Naive B cell (primary cell): ENCODE results near the gene CSDE1. TPM values are rescaled to one million over a fixed set of nuclear protein-coding genes. Genes with fewer than 3 reads are reported as not detected.
A peak's percentile ranks its signal among the peaks of the same experiment; 100 is the strongest.
"Not testable (repeated sequence)": the region's sequence is repeated elsewhere in the genome, so short reads cannot be mapped to it uniquely, and the experiment has no call there.

ENCODE experiments used
- ATAC-seq, 2 donors: fragments of 150-1000 bp; cut with Tn5 transposase; 2 replicates each; pipeline ENCODE4 v1.10.0; 2021; ENCODE audit warnings: low read depth in 2 of 2, mild to moderate bottlenecking in 2 of 2, moderate library complexity in 2 of 2
- DNase-seq: peaks from one replicate; pipeline ENCODE4 v3.0.0; 2022
- H3K27ac Mint-ChIP-seq, 6 donors: one replicate each; pipeline ENCODE4 v1.8.0; 2020 to 2022; ENCODE audit warnings: mild to moderate bottlenecking in 6 of 6, mixed read lengths in 6 of 6, moderate library complexity in 5 of 6, inconsistent platforms in 2 of 6
- H3K27me3 Mint-ChIP-seq, 3 donors: one replicate each; pipeline ENCODE4 v1.8.0; 2021 to 2022; ENCODE audit warnings: mixed read lengths in 3 of 3, mild to moderate bottlenecking in 1 of 3
- H3K36me3 Mint-ChIP-seq, 2 donors: one replicate each; pipeline ENCODE4 v1.8.0; 2020 to 2022; ENCODE audit warnings: mixed read lengths in 2 of 2, inconsistent platforms in 1 of 2, mild to moderate bottlenecking in 1 of 2
- H3K4me1 Mint-ChIP-seq, 3 donors: one replicate each; pipeline ENCODE4 v1.8.0; 2020 to 2022; ENCODE audit warnings: mixed read lengths in 3 of 3, inconsistent platforms in 1 of 3, mild to moderate bottlenecking in 1 of 3, moderate library complexity in 1 of 3
- H3K4me3 Mint-ChIP-seq, 8 donors: one replicate each; pipeline ENCODE4 v1.8.0; 2020 to 2022; ENCODE audit warnings: mild to moderate bottlenecking in 8 of 8, mixed read lengths in 8 of 8, moderate library complexity in 8 of 8, inconsistent platforms in 2 of 8
- H3K9me3 Mint-ChIP-seq, 7 donors: one replicate each; pipeline ENCODE4 v1.8.0; 2020 to 2022; ENCODE audit warnings: mixed read lengths in 7 of 7, mild to moderate bottlenecking in 5 of 7, inconsistent platforms in 2 of 7, moderate library complexity in 1 of 7
- polyA plus RNA-seq, 6 donors: library from polyadenylated mRNA; unstranded; fragments of 300-500 nt; fragmentation: Illumina TruSeq; gene quantifications; one replicate each; pipeline ENCODE4 v1.2.3, GENCODE V29; 2021; ENCODE audit warnings: low read depth in 6 of 6

CSDE1 gene
- polyA plus RNA-seq = 100 to 1,000 TPM; 313 to 339 (median 320) TPM

DNA sequence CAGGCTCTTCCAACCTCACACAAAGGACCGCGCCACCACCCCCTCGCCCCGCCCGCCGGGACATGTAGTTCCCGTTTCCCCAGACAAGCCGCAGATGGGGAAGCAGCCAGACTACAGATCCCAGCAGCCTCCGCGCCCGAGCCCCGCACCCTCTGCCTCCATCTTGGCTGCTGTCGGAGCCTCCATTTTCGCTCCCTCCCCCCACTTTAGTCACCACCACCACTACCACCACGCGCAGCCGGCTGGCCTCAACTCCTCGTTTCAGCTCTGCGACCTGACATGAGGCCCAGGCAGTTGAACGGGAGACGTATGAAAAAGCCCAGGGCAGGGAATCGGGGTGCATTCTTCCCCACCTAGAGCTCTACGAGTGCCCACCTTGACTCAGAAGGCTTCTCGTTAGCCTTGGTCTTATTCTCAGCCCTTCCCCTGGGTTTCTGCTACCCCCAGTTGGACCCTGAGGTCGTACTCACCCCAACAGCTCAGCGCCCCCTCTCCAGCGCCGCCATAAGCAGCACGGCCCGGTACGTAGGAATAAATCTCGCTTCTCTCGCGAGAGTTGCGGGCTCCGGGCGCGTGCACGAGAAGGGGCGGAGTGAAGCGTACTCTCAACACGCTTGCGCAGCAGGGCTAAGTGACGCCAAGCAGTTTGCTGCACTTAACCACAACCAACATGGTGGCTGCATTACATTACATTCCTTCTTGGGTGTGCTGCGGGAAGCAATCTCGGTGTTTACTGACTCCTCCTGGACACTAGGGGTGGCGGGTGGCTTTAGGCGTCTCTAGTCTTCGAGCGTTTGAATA is at the start of gene CSDE1:
TSS of gene CSDE1 (minus strand) at position 530 of the 801 bp plus-strand sequence. CDS start 18,094 bp downstream, outside the sequence.
- peak within 1 kb of the TSS; percentile 99 to 100 (median 100) for H3K27ac Mint-ChIP-seq
- no peaks in the 10 kb centered on the region for H3K27me3 Mint-ChIP-seq
- peak; percentile 96 for DNase-seq
- H3K36me3 Mint-ChIP-seq = peaks cover 0 to 8% of the 10 kb centered on the region in 2 donors
- ATAC-seq = peak; percentile 87 to 88
- peaks cover 39 to 54% (median 48%) of the 10 kb centered on the region in 3 donors for H3K4me1 Mint-ChIP-seq
- peak within 1 kb of the TSS; percentile 97 to 100 (median 100) for H3K4me3 Mint-ChIP-seq
- H3K9me3 Mint-ChIP-seq = peaks cover 0 to 5% (median 0%) of the 10 kb centered on the region in 7 donors

DNA sequence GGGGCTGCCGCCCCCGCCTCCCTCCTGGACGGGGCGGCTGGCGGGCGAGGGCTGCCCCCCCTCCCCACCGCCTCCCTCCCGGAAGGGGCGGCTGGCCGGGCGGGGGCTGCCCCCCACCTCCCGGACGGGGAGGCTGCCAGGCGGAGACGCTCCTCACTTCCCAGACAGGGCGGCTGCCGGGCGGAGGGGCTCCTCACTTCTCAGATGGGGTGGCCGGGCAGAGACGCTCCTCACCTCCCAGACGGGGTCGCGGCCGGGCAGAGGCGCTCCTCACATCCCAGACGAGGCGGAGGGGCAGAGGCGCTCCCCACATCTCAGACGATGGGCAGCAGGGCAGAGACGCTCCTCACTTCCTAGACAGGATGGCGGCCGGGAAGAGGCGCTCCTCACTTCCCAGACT is 46.7 kb upstream of the CSDE1 start:
- peaks cover 20 to 42% (median 39%) of the 10 kb centered on the region in 3 donors for H3K27me3 Mint-ChIP-seq
- H3K4me1 Mint-ChIP-seq, H3K36me3 Mint-ChIP-seq, ATAC-seq, H3K27ac Mint-ChIP-seq, DNase-seq, H3K4me3 Mint-ChIP-seq, H3K9me3 Mint-ChIP-seq: not testable (repeated sequence)

DNA sequence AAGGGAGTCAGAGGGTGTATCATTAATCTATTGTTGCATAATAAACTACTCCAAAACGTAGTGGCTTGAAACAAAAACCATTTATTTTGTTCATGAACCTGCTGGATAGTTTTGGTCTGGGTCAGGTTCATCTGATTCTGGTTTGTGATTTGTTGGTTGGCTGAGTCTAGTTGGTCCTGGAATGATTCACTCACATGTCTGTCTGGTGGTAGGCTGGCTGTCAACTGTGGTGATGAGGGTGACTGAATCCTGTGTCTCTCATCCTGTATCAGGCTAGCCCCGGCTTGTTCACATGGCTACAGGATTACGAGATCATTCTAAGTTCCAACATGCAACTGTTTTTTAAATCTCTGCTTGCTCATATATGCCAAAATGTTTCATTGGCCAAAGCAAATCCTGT is 45.2 kb upstream of the CSDE1 start:
- Mint-ChIP-seq H3K4me1 (no peaks in the 10 kb centered on the region), H3K36me3 (no peaks in the 10 kb centered on the region), H3K4me3 (no peak overlapping the region), H3K27me3 (peaks cover 24 to 47% (median 33%) of the 10 kb centered on the region in 3 donors), H3K9me3 (peaks cover 0 to 6% (median 3%) of the 10 kb centered on the region in 7 donors), H3K27ac (no peak overlapping the region)
- ATAC-seq = no peak
- DNase-seq = no peak

GRCh38 chr1:114794038-114794437 is 36.3 kb upstream of the CSDE1 start:
- Mint-ChIP-seq H3K4me1 (no peaks in the 10 kb centered on the region), H3K4me3 (no peak overlapping the region), H3K36me3 (peaks cover 0 to 4% of the 10 kb centered on the region in 2 donors), H3K27me3 (peaks cover 36 to 57% (median 48%) of the 10 kb centered on the region in 3 donors), H3K27ac (no peak overlapping the region), H3K9me3 (peaks cover 0 to 4% (median 0%) of the 10 kb centered on the region in 7 donors)
- DNase-seq (no peak), ATAC-seq (no peak)

GRCh38 chr1:114790581-114790980 is 32.8 kb upstream of the CSDE1 start:
- not testable (repeated sequence) for DNase-seq, ATAC-seq, H3K27ac Mint-ChIP-seq, H3K4me1 Mint-ChIP-seq, H3K4me3 Mint-ChIP-seq
- Mint-ChIP-seq H3K36me3 (peaks cover 4 to 20% of the 10 kb centered on the region in 2 donors), H3K27me3 (peaks cover 50 to 68% (median 61%) of the 10 kb centered on the region in 3 donors), H3K9me3 (peaks cover 5 to 30% (median 21%) of the 10 kb centered on the region in 7 donors)

- not testable (repeated sequence) for ATAC-seq, H3K4me1 Mint-ChIP-seq, DNase-seq, H3K4me3 Mint-ChIP-seq, H3K27ac Mint-ChIP-seq
- Mint-ChIP-seq H3K27me3 (peaks cover 38 to 56% (median 51%) of the 10 kb centered on the region in 3 donors), H3K36me3 (peaks cover 0 to 20% of the 10 kb centered on the region in 2 donors), H3K9me3 (peaks cover 5 to 32% (median 25%) of the 10 kb centered on the region in 7 donors)
Observed at GRCh38 chr1:114786440-114786839, 28.7 kb upstream of the CSDE1 start.

DNA sequence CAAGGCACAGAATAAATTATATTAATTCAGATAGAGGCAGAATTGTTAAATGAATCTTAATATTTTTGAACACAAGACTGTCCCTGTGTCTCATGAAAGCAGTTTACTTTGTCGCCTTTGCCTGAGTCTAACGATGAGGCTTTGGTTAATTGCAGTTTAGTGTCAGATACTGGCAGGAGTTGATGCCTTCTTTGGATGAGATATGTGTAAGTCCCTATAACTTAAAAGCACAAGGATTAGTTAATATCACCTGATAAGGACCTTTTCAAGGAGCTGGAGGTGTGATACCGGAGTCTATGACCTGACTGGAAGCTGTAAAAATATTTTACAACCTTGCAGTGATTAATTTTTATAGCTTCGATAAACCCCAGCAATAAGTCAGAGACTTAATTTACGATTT is 24.7 kb upstream of the CSDE1 start:
- H3K27ac Mint-ChIP-seq = no peak overlapping the region
- ATAC-seq (no peak), DNase-seq (no peak)
- H3K9me3 Mint-ChIP-seq = peaks cover 5 to 25% (median 19%) of the 10 kb centered on the region in 7 donors
- H3K27me3 Mint-ChIP-seq = peaks cover 20 to 34% (median 29%) of the 10 kb centered on the region in 3 donors
- peaks cover 0 to 23% of the 10 kb centered on the region in 2 donors for H3K36me3 Mint-ChIP-seq
- peak overlapping the region in 1 of 8 donors; percentile 99 for H3K4me3 Mint-ChIP-seq
- peaks cover 13 to 29% (median 21%) of the 10 kb centered on the region in 3 donors for H3K4me1 Mint-ChIP-seq

- Mint-ChIP-seq H3K4me3 (peak within 1 kb of the TSS; percentile 99 to 100 (median 100)), H3K27me3 (peaks cover 4 to 15% (median 10%) of the 10 kb centered on the region in 3 donors)
Observed at GRCh38 chr1:114780344-114781226, 22.8 kb upstream of the CSDE1 start, which contains the start of gene SIKE1. TSS of gene SIKE1 (minus strand) at chr1:114780685. CDS start at chr1:114780607, 78 bp downstream.

GRCh38 chr1:114779722-114780121 is 21.9 kb upstream of the CSDE1 start:
- Mint-ChIP-seq H3K36me3 (peaks cover 4 to 13% of the 10 kb centered on the region in 2 donors), H3K27me3 (peaks cover 0 to 6% (median 6%) of the 10 kb centered on the region in 3 donors)

More at GRCh38 chr1:114780344-114781226, 22.8 kb upstream of the CSDE1 start, which contains the start of gene SIKE1:
- Mint-ChIP-seq H3K27ac (peak within 1 kb of the TSS; percentile 98 to 100 (median 99)), H3K4me1 (peaks cover 13 to 29% (median 21%) of the 10 kb centered on the region in 3 donors), H3K9me3 (peaks cover 0 to 7% (median 2%) of the 10 kb centered on the region in 7 donors), H3K36me3 (peaks cover 4 to 12% of the 10 kb centered on the region in 2 donors)
- ATAC-seq (peak; percentile 98 to 99), DNase-seq (peak; percentile 90)

GRCh38 chr1:114776726-114777125 is 18.9 kb upstream of the CSDE1 start:
- H3K27me3 Mint-ChIP-seq, H3K27ac Mint-ChIP-seq, DNase-seq, H3K9me3 Mint-ChIP-seq, ATAC-seq: not testable (repeated sequence)
- Mint-ChIP-seq H3K4me3 (peak overlapping the region in 1 of 8 donors; percentile 33), H3K36me3 (peaks cover 4 to 13% of the 10 kb centered on the region in 2 donors), H3K4me1 (peaks cover 13 to 29% (median 21%) of the 10 kb centered on the region in 3 donors)

More at GRCh38 chr1:114779722-114780121, 21.9 kb upstream of the CSDE1 start:
- ATAC-seq = no peak
- Mint-ChIP-seq H3K4me3 (peak overlapping the region; percentile 99 to 100 (median 100)), H3K9me3 (peaks cover 0 to 1% (median 0%) of the 10 kb centered on the region in 7 donors), H3K27ac (peak overlapping the region; percentile 98 to 100 (median 99)), H3K4me1 (peaks cover 13 to 29% (median 21%) of the 10 kb centered on the region in 3 donors)
- no peak for DNase-seq

DNA sequence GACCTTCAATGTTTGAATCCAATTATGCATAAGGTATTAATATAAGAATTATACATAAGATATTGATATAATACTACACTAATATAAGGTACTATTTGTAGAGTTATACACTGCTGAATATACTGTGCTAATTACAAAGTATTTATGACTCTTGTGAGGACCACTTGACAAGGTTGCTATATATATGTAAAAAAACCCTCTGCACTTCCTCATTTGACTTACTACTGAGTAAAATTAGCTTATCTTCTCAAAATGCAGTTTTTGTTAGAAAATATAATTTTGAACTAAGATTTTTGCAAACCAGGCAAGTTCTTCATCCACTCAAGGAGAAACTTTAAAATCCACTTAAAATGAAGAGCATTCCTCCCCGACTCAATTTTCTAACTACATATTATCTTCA is 14.2 kb upstream of the CSDE1 start:
- H3K36me3 Mint-ChIP-seq = peaks cover 7 to 10% of the 10 kb centered on the region in 2 donors
- no peak for ATAC-seq

GRCh38 chr1:114770989-114771388 is 13.2 kb upstream of the CSDE1 start:
- Mint-ChIP-seq H3K36me3 (peaks cover 4 to 8% of the 10 kb centered on the region in 2 donors), H3K4me3 (no peak overlapping the region)
- no peak for ATAC-seq

More for the DNA sequence above, 14.2 kb upstream of the CSDE1 start:
- Mint-ChIP-seq H3K4me1 (no peaks in the 10 kb centered on the region), H3K9me3 (peaks cover 0 to 1% (median 0%) of the 10 kb centered on the region in 7 donors), H3K27me3 (no peaks in the 10 kb centered on the region), H3K4me3 (no peak overlapping the region), H3K27ac (peak overlapping the region in 1 of 6 donors; percentile 10)
- DNase-seq = no peak

More at GRCh38 chr1:114770989-114771388, 13.2 kb upstream of the CSDE1 start:
- H3K27ac Mint-ChIP-seq = no peak overlapping the region
- H3K9me3 Mint-ChIP-seq = no peaks in the 10 kb centered on the region
- no peak for DNase-seq
- H3K27me3 Mint-ChIP-seq = no peaks in the 10 kb centered on the region
- no peaks in the 10 kb centered on the region for H3K4me1 Mint-ChIP-seq
